ENCODE measurements around the gene RNF215. TPM values are rescaled to one million over a fixed set of nuclear protein-coding genes. Genes with fewer than 3 reads are reported as not detected.

RNF215 gene
- total RNA-seq, 1 experiment from 2014 or later = 12.8 TPM

DNA sequence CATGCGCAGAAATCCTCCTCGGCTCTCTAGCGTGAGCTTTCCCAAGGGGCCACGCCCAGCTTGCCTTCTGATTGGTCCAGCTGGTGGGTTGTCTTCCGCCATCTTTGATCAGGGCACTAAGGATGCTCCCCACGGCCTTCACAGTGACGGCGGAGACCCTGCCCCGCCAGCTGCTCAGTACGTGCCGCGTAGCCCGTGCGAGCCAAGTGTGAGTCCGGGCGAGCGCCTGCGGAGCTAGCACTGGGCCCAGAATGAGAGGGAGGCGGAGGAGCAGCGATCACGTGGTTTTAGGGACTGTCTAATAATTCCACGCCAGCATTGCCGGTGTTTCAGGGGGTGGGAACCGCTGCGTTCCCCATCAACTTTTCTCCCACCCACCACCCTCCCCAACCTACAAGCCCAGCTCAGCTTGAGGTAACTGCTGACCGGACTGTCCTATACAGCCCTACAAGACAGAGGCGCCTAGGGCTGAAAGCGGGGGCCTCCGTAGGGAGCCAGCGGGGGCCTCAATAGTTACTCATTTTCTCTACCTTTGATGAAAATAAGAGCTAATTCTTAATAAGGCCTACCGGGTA lies 36.8 kb upstream of the RNF215 start:
- ChIA-PET POLR2A (interaction anchor here (0.5 to 2.1 kb wide), 11 partner anchors 10 to 1273 kb away, joined by 3 to 19 read pairs (median 6); partner anchors contain the start of genes CCDC157, PES1, RNF215 and SEC14L2), CTCF (interaction anchor here (0.6 to 4.3 kb wide), 13 partner anchors 11 to 136 kb away, joined by 3 to 29 read pairs (median 6); partner anchors contain the start of genes RNF215 and SEC14L2)
- Histone ChIP-seq H3K9me3 (no peaks in the 10 kb centered on the region), H3K4me1 (peaks cover 41% of the 10 kb centered on the region), H3K4me3 (ENCODE audit: low read depth, low read length) (peak overlapping the region; percentile 62), H3K36me3 (ENCODE audit: control insufficient read depth, insufficient read depth, low read length) (peaks cover 1% of the 10 kb centered on the region; the same call in 1 of the 2 replicates), H3K27me3 (replicated peaks; ENCODE audit: control insufficient read depth, insufficient read depth, low read length) (no peaks in the 10 kb centered on the region)
- H3K4me1 Mint-ChIP-seq (ENCODE audit: low read depth, unreplicated experiment) = peaks cover 35% of the 10 kb centered on the region
- H3K27ac Mint-ChIP-seq (ENCODE audit: unreplicated experiment) = peak overlapping the region; percentile 82
- BruUV-seq (replicated peaks) = no TSS peak
- no peaks in the 10 kb centered on the region for H3K27me3 Mint-ChIP-seq (ENCODE audit: insufficient read depth, unreplicated experiment)
- intact Hi-C loops (cut with micrococcal nuclease; ENCODE audit: unreplicated experiment) = loop anchor here (1.0 kb wide), 1 partner anchor 33 kb away; no protein-coding TSS in a partner anchor
- TF ChIP-seq, protein P1, sequence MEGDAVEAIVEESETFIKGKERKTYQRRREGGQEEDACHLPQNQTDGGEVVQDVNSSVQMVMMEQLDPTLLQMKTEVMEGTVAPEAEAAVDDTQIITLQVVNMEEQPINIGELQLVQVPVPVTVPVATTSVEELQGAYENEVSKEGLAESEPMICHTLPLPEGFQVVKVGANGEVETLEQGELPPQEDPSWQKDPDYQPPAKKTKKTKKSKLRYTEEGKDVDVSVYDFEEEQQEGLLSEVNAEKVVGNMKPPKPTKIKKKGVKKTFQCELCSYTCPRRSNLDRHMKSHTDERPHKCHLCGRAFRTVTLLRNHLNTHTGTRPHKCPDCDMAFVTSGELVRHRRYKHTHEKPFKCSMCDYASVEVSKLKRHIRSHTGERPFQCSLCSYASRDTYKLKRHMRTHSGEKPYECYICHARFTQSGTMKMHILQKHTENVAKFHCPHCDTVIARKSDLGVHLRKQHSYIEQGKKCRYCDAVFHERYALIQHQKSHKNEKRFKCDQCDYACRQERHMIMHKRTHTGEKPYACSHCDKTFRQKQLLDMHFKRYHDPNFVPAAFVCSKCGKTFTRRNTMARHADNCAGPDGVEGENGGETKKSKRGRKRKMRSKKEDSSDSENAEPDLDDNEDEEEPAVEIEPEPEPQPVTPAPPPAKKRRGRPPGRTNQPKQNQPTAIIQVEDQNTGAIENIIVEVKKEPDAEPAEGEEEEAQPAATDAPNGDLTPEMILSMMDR (IDR thresholded peaks at IDR 0.05; ENCODE audit: insufficient read depth in 1 of 2, low read depth in 1 of 2, low read length in 1 of 2, severe bottlenecking in 1 of 2, unreplicated experiment in 1 of 2) = no peak
- H3K36me3 Mint-ChIP-seq (ENCODE audit: insufficient read depth, unreplicated experiment) = peaks cover 28% of the 10 kb centered on the region
- no peaks in the 10 kb centered on the region for H3K9me3 Mint-ChIP-seq (ENCODE audit: unreplicated experiment)
- peak overlapping the region; percentile 85 for H3K4me3 Mint-ChIP-seq (ENCODE audit: unreplicated experiment)
- DNase-seq = peak; percentile 98 to 99

DNA sequence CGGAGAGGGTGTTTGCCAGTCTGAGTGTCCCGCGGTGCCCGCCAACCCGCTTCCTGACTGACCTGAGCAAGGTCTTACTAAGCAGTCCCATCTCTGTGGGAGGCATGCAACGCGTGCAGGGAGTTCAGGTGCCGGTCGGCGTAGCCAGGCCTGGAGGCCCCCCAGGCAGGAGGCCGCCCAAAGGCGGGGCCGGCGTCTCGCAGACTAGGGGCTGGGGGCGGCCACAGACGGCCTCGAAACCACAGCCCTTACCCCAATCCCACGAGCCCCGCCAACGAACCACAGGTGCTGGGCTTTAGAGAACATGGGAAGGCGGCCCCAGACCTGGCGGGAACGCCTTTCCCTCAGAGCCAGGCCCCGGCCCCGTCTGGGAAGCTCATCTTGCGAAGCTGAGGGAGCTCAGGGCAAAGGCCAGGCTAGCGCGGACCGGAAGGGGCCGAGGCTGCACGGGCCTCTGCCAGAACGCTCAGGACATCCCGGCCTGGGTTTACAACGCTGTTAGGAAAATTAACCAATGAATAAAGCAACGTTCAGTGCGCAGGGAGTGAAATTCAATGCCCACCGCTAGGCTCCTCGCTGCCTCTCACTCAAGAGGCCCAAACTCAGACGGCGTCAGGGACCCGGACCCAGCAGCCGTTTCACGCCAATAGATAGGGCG lies 36.2 kb upstream of the RNF215 start:
- peaks cover 28% of the 10 kb centered on the region for H3K36me3 Mint-ChIP-seq (ENCODE audit: insufficient read depth, unreplicated experiment)
- H3K27me3 ChIP-seq (replicated peaks; ENCODE audit: control insufficient read depth, insufficient read depth, low read length) = no peaks in the 10 kb centered on the region
- TF ChIP-seq, protein P1 (IDR thresholded peaks at IDR 0.05; ENCODE audit: insufficient read depth in 1 of 2, low read depth in 1 of 2, low read length in 1 of 2, severe bottlenecking in 1 of 2, unreplicated experiment in 1 of 2) = peak in 1 of 2 experiments; percentile 16
- DNase-seq = peak in 1 of 2 experiments; percentile 50
- no peaks in the 10 kb centered on the region for H3K9me3 Mint-ChIP-seq (ENCODE audit: unreplicated experiment)
- ChIA-PET CTCF (interaction anchor here (0.6 to 4.3 kb wide), 13 partner anchors 11 to 241 kb away, joined by 3 to 29 read pairs (median 4); partner anchors contain the start of genes RNF215 and SEC14L2), POLR2A (interaction anchor here (0.5 to 2.1 kb wide), 11 partner anchors 9 to 1272 kb away, joined by 3 to 19 read pairs (median 6); partner anchors contain the start of genes CCDC157, PES1, RNF215 and SEC14L2)
- intact Hi-C loops (cut with micrococcal nuclease; ENCODE audit: unreplicated experiment) = loop anchor here (1.0 kb wide), 1 partner anchor 32 kb away; no protein-coding TSS in a partner anchor
- H3K4me1 Mint-ChIP-seq (ENCODE audit: low read depth, unreplicated experiment) = peaks cover 35% of the 10 kb centered on the region
- peak overlapping the region; percentile 82 for H3K27ac Mint-ChIP-seq (ENCODE audit: unreplicated experiment)
- no peaks in the 10 kb centered on the region for H3K9me3 ChIP-seq
- peaks cover 1% of the 10 kb centered on the region; the same call in 1 of the 2 replicates for H3K36me3 ChIP-seq (ENCODE audit: control insufficient read depth, insufficient read depth, low read length)
- H3K4me1 ChIP-seq = peaks cover 47% of the 10 kb centered on the region
- peak overlapping the region; percentile 85 for H3K4me3 Mint-ChIP-seq (ENCODE audit: unreplicated experiment)
- no peaks in the 10 kb centered on the region for H3K27me3 Mint-ChIP-seq (ENCODE audit: insufficient read depth, unreplicated experiment)
- H3K4me3 ChIP-seq (ENCODE audit: low read depth, low read length) = peak overlapping the region; percentile 62
- TSS peak; percentile 28 for BruUV-seq (replicated peaks)

Data from Caco-2 (cell line).